GM19238 (cell line): ENCODE measurements around the gene TMEM178B.

Source experiments
- DNase-seq: peaks from one replicate; pipeline ENCODE4 v3.0.0; 2011; ENCODE audit warnings: low spot score; ENCODE audit not compliant: insufficient read length

TMEM178B gene

DNA sequence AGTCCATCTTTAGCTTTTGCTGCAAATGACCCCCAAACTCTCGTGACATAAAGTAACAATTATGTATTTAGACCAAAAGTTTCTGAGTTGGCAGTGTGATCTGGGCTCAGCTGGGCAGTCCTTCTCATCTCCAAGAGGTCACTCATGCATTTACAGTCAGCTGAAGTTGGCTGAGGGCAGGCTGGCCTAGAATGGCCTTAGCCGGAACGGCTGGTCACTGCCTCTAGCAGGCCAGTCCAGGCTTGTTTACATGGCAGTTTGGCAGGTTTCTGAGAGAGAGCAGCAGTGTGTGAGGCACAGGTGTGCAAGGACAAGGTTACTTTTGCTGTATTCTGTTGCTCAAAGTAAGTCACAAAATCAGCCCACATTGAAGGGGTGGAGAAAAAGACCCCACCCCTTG lies 277.3 kb downstream of the TMEM178B start:
- no peak for DNase-seq

DNA sequence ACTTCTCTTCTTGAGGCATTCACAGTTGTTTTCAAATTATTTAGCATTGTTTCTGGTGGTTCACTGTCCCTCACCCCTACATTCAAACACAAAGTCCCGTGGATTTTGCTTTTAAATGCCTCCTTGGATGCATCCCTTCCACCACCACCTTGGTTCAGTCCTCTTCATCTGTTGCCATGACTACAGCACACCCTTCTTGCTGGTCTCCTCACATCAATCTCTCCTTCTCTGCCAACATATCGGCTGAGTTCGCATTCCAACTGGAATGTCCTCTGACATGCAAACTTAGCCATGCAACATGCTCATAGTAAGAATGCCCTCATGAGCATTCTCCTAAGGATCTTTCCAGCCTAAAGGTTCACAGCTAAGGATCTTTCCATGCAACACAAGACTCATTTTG lies 279.1 kb downstream of the TMEM178B start:
- DNase-seq, result no peak

- DNase-seq, result no peak
These were observed 280.4 kb downstream of the TMEM178B start for GRCh38 chr7:141354251-141354650.

GRCh38 chr7:141355032-141355431 lies 281.2 kb downstream of the TMEM178B start:
- DNase-seq, result no peak

DNA sequence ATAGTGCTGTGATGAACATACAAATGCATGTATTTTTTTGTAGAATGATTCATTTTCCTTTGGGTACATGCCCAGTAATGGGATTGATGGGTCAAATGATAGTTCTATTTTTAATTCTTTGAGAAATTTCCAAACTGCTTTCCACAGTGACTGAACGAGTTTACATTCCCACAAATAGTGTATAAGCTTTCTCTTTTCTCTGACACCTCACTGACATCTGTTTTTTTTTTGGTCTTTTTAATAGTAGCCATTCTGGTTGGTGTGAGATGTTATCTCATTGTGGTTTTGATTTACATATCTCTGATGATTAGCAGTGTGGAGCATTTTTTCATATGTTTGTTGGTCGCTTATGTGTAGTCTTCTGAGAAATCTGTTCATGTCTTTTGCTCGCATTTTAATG lies 282.3 kb downstream of the TMEM178B start:
- DNase-seq, result no peak

- no peak for DNase-seq
These were observed 284.5 kb downstream of the TMEM178B start for GRCh38 chr7:141358386-141358785.

DNA sequence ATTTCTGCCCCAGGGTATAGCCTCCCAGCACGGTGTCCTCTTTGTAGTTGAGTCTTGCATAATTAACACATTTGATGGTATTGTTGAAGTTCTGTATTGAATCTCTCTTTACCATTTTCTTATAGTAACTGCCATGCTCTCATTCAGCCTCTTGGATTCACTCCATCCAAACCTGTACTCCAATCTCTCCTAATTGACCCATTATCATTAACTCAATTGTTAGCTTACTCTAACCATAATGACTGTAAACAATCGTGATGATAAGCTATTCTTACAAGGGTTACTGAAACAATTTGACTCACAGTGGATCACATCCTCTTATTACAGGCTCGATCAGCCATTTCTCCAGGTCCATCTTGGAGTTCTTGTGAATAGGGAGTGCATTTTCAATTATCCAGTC lies 285.4 kb downstream of the TMEM178B start:
- DNase-seq, result no peak

DNA sequence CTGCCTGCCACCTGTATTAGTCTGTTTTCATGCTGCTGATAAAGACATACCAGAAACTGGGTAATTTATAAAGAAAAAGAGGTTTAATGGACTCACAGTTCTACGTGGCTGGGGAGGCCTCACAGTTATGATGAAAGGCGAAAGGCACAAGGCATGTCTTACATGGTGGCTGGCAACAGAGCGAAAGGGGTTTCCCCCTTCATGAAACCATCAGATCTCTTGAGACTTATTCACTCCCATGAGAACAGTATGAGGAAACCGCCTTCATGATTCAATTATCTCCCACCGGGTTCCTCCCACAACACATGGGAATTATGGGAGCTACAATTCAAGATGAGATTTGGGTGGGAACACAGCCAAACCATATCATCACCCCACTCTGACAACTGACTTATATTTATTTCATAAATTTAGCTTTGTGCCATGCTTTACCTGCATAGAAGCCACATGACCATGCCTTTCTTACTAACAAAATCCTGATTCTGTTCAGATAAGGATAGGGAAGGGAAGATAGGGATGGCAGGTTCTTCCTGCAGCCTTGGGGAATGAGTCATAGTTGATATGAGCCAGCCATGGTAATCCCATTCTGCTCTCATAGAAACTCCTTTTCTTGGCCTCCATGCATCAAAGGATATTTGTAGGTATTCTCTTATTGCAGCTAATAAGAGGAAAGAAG lies 286.0 kb downstream of the TMEM178B start:
- DNase-seq, result no peak

- DNase-seq, result no peak
These were observed 286.5 kb downstream of the TMEM178B start for GRCh38 chr7:141360416-141360760.

DNA sequence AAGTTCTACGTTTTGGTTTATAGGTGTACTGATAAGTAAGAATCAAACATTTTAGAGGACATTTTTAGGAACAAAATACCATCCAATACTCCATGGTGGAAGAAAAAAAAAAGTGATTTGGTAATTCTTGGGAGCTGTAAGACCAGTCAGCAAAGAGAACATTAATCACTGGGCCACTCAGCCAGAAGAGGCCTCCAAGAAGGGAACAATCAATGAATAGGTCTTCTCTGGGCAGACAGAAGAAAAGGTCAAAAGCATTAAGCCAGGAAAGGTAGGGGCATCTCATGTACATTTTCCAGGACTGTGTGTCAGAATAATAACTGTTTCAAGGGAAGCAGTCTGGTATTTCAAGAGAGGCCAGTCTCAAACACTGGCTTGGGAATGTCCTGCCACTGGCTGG lies 286.9 kb downstream of the TMEM178B start:
- no peak for DNase-seq

DNA sequence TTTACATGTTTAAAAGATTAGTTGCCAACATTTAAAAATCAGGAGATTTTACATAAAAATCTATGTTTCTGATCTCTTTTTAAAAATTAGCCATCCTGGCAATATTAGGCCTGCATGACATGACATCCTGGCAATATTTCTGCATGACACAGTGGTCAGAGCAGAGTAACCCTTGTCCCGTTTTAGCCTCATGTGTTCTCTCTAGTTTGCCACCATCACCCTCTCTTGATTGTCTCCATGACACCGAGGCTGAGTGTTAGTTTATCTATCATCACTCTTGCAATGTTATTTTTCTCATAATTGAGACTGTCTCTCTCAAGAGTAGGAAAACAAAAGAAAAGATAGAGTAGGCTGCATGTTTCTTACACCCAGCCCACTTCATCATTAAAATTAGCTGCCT lies 287.6 kb downstream of the TMEM178B start:
- no peak for DNase-seq

- DNase-seq, result no peak
These were observed 288.1 kb downstream of the TMEM178B start for GRCh38 chr7:141361960-141362359.

DNA sequence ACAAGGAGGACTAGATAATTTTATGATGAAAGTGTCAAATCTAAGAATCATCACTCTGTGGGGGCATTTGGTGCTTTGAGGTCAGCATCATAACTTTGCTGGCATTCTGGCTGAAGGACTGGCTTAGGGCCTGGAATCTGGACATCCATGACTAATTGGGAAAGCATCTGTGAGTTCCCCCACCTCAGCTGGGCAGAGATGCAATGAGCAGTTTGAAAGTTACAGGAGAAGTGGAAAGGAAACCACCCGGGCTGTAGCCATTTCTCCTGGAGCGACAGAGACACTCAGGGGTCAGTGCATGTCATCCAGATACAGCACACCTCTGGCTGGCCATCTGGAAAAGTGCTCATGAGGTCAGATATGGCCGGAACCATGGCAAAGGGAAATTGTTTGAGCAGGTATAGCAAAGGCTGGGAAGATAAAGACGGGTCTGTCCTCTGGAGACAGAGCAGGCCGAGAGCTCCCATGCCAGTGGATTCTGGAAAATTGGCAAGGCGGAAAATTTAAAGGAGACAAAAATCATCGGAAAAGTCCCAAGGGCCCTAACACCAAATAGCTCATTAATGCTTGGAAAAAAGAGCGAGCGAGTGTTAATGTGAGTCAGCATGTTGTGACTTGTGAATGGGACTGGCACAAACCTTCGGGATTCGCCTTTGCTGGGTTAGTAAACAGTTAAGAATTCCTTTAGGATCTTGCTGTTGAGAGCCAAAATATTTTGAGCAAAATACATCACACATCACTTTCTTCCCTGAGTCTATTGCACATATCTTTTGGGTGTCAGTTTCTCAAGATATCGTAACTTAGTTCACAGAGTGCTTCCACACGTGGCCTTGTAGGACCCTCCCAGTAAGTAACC lies 288.9 kb downstream of the TMEM178B start:
- DNase-seq, result no peak

- no peak for DNase-seq
These were observed 289.9 kb downstream of the TMEM178B start for GRCh38 chr7:141363748-141364147.

- no peak for DNase-seq
These were observed 292.3 kb downstream of the TMEM178B start for GRCh38 chr7:141366091-141366621.

DNA sequence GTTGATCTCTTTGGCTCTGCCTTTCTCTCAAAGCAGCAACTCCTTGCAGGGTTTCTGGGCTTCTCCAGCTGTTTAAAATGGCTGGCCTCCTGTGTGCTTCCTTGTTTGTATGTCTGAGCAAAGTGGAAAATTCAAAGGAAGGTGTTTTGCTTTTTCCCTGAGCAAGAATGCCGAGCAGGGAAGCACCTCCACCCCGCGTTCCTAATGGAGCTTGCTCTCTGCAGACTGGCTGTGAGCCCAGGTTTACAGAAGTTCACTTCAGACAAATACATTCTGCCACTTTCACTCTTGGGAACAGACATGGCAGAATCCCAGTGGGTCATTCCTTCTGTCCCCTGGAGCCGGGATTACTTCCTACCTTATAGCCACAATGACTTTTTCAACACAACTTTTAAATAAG lies 295.6 kb downstream of the TMEM178B start:
- DNase-seq, result no peak

DNA sequence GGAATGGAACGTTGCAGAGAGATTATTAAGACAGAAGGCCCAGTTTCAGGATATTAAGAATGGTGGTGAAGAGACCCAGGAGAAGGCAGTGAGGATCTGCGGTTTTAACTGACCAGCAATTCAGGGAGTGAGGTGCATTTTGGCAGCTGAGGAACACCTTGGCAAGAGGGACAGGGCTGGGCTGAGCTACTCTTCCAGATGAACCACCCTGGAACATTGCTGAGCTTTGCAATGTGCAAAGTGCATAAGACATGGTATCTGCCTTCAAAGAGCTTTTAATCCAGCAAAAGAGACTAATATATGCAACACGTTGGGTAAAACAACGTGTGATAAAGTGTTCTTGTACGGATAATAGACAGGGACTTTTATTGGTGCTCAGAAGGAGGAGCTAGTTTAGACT lies 296.3 kb downstream of the TMEM178B start:
- no peak for DNase-seq

DNA sequence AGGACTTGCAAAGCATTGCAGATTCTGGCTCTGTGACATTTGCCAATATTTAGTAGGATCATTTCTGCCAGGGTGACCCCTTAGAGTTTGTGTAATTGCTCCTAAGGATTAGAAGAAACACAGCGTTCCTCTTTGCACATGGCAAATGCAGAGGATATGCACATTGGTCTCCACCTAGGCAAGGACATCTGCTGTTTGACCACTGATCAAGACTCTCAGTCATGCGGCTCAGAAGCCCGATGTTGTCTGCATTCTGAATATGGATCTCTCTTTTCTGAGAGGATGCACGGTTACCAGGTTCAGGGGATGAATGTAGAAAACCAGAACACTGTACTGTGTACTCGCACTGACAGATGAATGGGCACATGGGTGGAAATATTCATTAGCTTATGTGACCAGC lies 296.8 kb downstream of the TMEM178B start:
- no peak for DNase-seq

- DNase-seq, result no peak
These were observed 300.6 kb downstream of the TMEM178B start for GRCh38 chr7:141374425-141374824.

DNA sequence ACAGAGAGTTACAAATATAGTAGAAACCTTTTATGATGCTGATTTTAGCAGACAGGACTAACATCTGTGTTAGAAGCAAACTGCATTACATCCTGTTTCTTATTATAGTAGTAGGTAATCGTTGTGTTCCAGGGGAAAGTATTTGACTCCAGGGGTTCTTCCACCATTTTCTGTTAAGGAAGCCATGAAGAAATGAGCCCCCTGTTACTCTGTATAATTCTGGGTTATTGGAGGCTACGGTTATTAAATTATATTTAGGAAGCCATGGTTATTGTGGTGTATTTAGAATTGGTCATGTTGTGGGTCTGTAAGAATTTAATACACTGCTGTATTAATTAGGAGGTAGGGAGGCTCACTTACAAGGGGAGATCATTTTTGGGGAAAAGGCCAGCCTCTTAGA lies 301.6 kb downstream of the TMEM178B start:
- DNase-seq, result no peak

GRCh38 chr7:141377906-141378305 lies 304.0 kb downstream of the TMEM178B start:
- DNase-seq, result no peak

DNA sequence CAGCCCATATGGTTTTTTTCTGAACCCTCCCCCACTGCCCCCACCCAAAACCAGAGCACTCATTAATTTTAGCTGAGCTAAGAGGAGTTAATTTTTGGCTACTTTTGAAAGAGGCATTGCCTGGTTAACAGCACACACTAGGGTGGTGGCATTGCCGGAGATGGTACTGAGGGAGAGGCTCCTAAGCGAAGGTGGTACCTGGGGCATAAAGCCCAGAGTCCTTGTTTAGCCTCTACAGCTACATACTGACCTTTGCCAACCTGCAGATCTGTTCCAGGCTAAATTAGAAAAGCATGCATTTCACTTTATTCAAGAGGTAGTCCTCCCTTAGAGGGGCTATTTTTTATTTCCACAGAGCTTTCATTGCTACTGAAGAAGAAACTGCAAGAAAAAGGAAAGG lies 304.5 kb downstream of the TMEM178B start:
- DNase-seq, result no peak
